BE2C (cell line): ENCODE results near the gene ACE.

Experiments used
- DNase-seq: peaks from one replicate; pipeline ENCODE4 v3.0.0-alpha.2; 2020
- H3K27me3 ChIP-seq: fragments of 250-450 bp; sonication (Bioruptor Pico); 2 replicates; pipeline ENCODE4 v1.5.1; 2020; ENCODE audit warnings: mild to moderate bottlenecking
- H3K36me3 ChIP-seq: fragments of 250-450 bp; sonication (Bioruptor Pico); 2 replicates; pipeline ENCODE4 v1.5.1; 2020; ENCODE audit warnings: mild to moderate bottlenecking
- H3K4me1 ChIP-seq: fragments of 250-450 bp; sonication (Bioruptor Pico); 2 replicates; pipeline ENCODE4 v1.5.1; 2020
- H3K4me3 ChIP-seq: 2 replicates; pipeline ENCODE4 v1.5.1; 2011; ENCODE audit warnings: low read depth, low read length
- H3K9me3 ChIP-seq: fragments of 250-450 bp; sonication (Bioruptor Pico); 2 replicates; pipeline ENCODE4 v1.5.1; 2020
- CTCF ChIP-seq: IDR thresholded peaks from 2 replicates; pipeline ENCODE4 v1.5.1; 2012; ENCODE audit warnings: mild to moderate bottlenecking, low read depth, low read length

The ACE gene

GRCh38 chr17:63537001-63537400 lies 60.1 kb downstream of the ACE start:
- H3K4me1 ChIP-seq: peaks cover 7% of the 10 kb centered on the region
- no peak overlapping the region for H3K4me3 ChIP-seq
- H3K9me3 ChIP-seq: no peaks in the 10 kb centered on the region
- no peaks in the 10 kb centered on the region for H3K27me3 ChIP-seq
- no peak for TF ChIP-seq CTCF
- no peak for DNase-seq
- H3K36me3 ChIP-seq: no peaks in the 10 kb centered on the region

GRCh38 chr17:63537991-63538692 lies 61.3 kb downstream of the ACE start:
- no peaks in the 10 kb centered on the region for H3K36me3 ChIP-seq
- H3K4me1 ChIP-seq: peaks cover 7% of the 10 kb centered on the region
- no peak for TF ChIP-seq CTCF
- peak; percentile 64 for DNase-seq
- H3K9me3 ChIP-seq: no peaks in the 10 kb centered on the region
- no peaks in the 10 kb centered on the region for H3K27me3 ChIP-seq
- peak overlapping the region; percentile 51 for H3K4me3 ChIP-seq

GRCh38 chr17:63538693-63539595 lies 62.1 kb downstream of the ACE start:
- Histone ChIP-seq H3K27me3 (no peaks in the 10 kb centered on the region), H3K9me3 (no peaks in the 10 kb centered on the region), H3K4me1 (peaks cover 7% of the 10 kb centered on the region), H3K36me3 (no peaks in the 10 kb centered on the region), H3K4me3 (peak overlapping the region; percentile 51)
- DNase-seq: no peak
- TF ChIP-seq CTCF: no peak

GRCh38 chr17:63540590-63540989 lies 63.7 kb downstream of the ACE start:
- Histone ChIP-seq H3K36me3 (no peaks in the 10 kb centered on the region), H3K4me3 (no peak overlapping the region), H3K4me1 (peaks cover 22% of the 10 kb centered on the region), H3K9me3 (no peaks in the 10 kb centered on the region), H3K27me3 (no peaks in the 10 kb centered on the region)
- DNase-seq: no peak
- no peak for TF ChIP-seq CTCF

DNA sequence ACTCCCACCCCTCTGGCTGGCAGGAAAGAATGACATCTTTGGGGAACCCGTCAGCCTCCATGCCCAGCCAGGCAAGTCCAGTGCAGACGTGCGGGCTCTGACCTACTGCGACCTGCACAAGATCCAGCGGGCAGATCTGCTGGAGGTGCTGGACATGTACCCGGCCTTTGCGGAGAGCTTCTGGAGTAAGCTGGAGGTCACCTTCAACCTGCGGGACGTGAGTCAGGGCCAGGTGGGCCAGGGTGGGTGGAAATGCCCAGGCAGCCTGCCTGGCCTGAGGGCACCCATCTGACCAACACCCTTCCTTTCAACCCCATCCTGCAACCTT lies 65.3 kb downstream of the ACE start:
- no peak overlapping the region for H3K4me3 ChIP-seq
- no peaks in the 10 kb centered on the region for H3K36me3 ChIP-seq
- no peaks in the 10 kb centered on the region for H3K9me3 ChIP-seq
- TF ChIP-seq CTCF: no peak
- no peak for DNase-seq
- H3K27me3 ChIP-seq: no peaks in the 10 kb centered on the region
- peaks cover 25% of the 10 kb centered on the region for H3K4me1 ChIP-seq
